CD4-positive, alpha-beta T cell treated with Interleukin-17A for 1 hour (primary cell): Measurements from ENCODE around the gene TBC1D16.
A peak's percentile ranks its signal among the peaks of the same experiment; 100 is the strongest.
"Not testable (repeated sequence)": the region's sequence is repeated elsewhere in the genome, so short reads cannot be mapped to it uniquely, and the experiment has no call there.

ENCODE experiments used
- DNase-seq: peaks from one replicate; pipeline ENCODE4 v3.0.0-alpha.2; 2020

The TBC1D16 gene

DNA sequence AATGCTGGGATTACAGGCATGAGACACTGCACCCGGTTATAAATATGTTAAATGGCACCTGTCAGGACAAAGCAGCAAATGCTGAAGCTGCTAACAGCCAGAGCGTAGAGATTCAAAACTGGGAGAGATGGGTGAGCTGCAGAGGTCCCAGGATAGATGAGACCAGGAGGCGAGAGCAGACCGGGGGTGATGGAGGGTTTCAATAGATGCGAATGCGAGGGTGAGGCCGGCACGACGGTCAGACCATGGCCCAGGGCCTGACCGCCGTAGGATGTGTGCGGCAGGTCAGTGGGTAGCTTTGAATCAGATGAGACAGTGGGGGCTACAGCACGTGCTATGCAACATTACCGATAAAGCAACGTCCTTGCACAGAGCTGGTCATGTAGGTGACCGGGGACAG, 15.0 kb upstream of the TBC1D16 start:
- no peak for DNase-seq

DNA sequence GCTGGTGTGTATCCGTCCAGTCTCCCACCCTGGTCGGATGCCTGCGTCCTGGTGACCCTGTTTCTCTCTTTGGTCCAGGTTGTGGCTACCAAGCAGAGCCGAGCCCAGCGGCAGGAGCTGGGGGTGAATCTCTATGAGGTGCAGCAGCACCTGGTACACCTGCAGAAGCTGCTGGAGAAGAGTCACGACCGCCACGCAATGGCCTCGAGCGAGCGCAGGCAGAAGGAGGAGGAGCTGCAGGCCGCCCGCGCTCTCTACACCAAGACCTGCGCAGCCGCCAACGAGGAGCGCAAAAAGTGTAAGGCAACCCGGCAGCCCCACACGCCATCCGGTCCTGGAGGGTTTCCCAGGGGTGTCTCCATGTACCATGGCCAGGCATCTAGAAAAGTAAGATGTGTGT, 14.3 kb upstream of the TBC1D16 start:
- DNase-seq, result no peak

DNA sequence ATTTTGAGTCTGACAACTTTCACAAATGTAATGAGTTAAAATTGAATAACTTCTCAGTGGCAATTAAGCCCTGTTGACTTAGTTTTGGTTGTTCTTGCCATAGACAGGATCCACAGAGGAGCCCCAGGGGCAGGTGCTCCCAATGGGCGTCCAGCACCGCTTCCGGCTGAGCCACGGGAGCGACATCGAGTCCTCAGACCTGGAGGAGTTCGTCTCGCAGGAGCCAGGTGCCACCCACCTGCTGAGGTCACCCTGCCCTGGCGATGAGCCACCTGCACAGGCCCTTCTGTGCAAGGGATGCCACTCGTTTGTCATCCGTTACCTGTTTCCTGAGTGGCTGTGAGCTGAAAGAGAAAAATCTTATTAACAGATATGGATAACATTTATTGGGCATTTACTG, 11.5 kb upstream of the TBC1D16 start:
- DNase-seq, result no peak

DNA sequence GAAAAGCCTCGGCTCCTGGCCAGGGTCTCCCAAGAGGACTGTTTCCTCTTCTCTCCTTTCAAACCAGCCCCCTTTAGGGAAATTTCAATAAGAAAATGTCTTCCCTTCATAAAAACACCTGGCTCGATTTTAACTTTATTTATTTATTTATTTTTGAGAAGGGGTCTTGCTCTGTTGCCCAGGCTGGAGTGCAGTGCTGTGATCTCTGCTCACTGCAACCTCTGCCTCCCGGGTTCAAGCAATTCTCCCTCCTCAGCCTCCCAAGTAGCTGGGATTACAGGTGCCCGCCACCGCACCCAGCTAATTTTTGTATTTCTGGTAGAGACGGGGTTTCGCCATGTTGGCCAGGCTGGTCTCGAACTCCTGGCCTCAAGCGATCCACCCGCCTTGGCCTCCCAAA, 11.0 kb upstream of the TBC1D16 start:
- not testable (repeated sequence) for DNase-seq

DNA sequence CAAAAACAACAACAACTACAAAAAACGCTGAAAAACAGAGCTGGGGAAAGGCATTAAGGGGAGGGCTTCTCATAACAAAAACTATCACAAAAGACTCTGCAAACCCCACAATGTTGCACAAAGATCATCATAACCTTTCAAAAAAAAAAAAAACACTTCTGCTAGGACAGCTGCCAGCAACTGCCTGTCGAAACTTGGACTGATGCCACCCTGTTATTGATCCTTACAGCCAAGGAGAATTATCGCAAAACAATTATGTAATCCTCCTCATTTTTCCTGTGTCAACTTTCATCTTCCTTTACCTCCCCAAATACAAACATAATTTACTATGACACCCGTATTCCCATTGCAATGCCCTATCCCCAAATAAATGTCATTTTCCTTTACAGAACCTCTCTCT, 10.0 kb upstream of the TBC1D16 start:
- no peak for DNase-seq

DNA sequence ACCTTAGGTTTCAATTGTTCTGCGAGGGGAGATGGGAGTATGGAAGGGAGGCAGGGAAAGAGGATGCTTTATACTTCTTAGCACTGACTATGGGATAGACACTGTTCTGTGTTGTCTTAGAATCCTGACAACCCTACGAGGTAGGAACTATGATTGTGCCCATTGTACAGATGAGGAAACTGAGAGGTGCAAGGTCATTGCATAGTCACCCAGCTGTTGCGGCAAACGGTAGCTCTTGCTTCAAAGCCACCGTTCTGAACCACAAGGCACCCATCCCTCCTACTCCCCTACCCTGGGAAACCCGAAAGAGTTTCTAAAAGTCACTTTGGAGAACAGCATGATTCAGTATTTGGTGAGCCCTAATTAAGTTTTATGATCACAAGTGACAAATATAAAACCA, 8.3 kb upstream of the TBC1D16 start:
- no peak for DNase-seq

DNA sequence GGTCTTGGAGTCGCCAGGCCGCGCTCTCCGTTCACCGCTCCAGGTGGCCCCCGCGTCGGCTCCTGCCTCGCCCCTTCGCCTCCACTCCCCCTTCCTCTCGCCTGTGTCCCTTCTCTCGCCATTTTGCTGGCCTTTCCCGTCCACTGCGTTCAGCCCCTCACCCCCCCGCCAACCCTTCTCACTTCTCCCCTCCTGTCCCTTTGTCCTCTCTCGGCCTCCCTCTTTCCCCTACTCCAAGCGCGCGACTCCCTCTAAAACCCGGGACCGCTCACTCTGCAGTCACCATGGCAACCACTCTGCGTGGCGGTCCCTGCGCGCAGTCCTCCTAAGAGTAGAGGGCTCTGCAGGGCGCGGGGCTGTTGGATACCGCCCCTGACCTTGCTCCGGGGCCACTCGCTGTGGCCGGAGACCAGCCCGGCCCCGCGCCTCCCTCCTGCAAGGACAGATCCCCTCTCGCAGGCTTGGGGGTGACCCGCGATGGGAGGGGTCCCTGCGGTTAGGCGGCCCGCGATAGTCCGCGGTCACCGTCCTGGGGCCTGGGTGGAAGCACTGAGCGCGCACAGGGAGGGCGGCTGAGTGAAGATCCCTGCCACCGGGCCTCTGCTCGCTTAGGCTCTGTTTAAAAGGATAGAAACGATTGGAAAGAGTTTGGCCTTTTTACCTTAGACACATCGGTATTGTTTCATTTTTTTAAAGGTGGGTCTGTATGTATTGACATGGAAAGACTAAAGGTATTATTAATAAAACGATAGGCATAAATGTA, 1.2 kb upstream of the TBC1D16 start:
- DNase-seq, result peak; percentile 43

DNA sequence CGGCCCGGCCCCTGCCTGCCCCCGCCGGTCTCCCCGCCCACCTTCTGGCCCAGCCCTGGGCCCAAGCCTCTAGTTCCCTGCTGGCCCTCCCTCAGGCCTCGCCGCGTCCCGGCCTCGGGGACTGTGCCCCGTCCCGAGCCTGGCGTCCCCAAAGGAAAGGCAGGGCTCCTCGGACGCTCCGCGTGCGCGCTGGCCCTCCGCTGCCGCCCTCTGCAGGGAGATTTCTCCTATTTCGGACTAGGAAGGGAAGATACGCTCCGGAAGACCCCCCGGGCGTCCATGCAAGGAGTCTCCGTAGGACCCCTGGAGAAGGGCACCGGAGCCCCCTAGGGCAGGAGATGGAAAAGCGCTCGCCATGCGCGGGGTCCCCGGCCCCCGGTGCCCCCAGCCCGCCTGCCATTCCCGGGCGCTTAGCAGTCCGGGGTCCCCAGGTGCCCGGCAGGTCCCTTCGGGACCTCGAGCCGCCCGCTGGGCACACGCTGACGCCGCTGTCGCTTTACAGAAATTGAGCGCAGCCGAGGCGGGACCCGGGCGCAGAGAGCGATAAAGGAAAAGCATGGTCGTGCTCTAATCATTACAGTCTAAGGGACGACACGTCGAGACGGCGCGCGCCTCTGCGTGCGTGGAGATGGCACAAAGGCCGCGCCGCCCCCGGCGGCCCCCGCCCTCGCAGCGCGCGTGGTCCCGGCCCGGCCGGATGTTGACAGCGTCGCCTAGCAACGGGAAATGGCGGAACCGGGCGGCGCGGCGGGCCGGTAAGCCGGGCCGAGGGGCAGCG, 454 bp upstream of the TBC1D16 start, which contains the start of gene CCDC40:
CCDC40 (plus strand) TSS at position 706 of the 778 bp plus-strand sequence; CDS start at position 727, 21 bp downstream.
- DNase-seq, result peak; percentile 83

DNA sequence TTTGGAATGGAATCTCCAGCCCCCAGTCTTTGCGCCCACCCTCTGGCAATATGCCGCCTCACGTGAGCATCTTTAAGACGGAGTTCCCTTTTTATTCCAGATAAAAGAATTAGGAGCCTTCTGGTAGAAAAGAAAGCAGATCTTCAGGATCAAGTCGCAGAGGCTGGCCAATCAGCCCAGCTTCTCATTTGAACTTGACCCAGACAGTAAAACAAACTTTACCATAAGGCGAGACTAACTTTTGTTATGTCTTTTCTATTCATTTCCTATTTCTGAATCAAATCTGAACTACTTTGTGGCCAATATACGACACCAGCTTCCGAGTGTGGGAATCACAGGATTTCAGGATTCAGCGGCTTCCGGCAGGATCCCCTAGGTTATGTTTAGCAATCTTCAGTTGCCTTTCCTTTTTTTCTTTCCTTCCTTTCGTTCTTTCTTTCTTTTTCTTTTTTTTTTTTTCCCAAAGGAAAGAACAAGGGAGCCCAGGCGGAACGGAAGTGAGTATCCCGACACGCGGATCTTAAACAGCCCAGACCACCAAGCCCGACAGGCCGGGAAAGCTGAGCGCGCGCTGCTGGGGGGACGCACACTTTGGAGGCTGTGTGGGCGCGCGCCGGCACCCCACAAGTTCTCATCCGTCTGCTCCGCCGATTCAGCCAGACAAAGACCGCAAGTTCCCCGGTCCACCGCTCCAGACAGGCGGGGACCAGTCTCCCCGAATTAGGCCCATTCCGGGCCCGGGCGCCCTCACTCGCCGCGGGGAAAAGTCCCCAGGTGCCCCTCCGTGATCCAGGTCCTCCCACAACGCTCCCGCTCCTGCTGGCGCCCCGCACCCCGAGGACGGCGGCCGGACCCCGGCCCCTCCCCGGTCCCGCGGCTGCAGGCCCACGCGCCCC, 633 bp downstream of the TBC1D16 start:
- peak; percentile 73 for DNase-seq

DNA sequence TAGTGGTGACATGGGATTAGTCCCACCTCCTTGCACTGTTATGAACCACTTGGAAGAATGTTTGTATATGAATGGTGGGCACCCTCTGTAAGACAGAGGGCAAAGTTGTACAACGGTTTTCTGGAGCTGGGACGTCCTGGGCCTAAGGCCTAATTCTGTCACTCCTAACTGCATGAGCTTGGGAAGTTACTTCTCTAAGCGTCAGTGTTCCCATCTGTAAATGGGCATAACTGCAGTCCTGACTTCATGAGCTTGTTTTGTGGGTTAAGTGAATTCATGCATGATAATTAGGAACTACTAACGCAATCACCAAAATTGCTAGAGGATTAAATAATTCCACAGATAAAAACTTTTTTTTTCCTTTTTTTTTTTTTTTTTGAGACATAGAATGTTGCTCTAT, 1.8 kb downstream of the TBC1D16 start:
- DNase-seq, result no peak

DNA sequence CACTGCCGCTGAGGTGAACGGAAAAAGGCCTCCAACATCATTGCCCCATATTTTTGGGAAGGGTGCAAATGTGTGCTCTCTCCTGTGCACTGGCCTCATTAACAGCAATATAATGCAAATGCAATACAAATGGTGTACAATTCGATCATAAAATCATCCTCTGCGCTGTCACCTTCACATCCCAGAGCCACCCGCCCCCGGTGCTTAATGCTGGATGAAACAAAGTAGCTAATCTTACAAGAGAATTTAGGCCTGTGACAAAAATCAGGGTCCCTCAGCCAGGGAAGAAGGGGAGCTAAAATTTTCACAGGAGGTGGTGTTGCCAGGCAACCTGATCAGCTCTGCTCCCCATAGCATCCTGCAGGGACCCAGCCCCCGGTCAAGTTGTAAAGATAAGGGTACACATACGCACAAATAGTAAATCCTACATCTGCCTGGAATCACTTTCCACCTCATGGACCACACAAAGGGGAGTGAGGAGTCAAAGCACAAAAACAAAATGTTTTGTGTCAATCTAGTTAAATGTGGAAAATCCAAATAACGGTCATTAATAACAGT, 3.0 kb downstream of the TBC1D16 start:
- DNase-seq, result no peak

DNA sequence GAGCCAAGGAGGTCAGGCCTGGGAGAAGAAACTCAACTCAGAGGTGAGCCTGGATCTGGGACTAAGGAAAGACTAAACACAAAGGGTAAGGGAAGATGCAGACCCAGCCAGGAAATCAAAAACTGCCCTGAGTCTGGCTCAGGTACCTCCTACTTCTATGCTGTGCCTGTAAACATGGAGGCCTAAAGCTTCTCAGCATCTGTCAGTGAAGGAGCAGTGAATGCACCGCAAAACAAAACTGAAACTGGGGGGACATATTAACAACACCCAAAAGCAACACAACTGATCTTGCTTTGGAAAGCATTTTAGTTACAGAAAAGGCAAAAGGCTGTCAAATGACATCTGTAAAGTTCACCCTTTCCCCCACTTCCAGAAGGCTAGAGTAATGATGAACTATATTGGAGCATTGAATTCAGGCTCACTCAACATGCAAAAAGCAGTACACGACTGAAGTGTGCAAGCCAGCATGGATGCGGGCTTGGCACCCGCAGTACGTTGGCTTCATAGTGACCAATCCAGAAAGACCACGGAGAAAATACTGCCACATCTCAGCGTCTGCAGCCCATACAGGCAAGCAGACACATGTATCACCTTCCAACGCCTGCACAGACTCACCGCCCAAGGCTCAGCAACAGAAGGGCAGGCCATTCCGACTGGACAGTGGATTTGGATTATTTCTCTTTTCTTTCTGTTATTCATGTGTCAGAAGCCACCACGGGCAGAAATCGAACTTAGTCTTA, 3.8 kb downstream of the TBC1D16 start:
- no peak for DNase-seq

DNA sequence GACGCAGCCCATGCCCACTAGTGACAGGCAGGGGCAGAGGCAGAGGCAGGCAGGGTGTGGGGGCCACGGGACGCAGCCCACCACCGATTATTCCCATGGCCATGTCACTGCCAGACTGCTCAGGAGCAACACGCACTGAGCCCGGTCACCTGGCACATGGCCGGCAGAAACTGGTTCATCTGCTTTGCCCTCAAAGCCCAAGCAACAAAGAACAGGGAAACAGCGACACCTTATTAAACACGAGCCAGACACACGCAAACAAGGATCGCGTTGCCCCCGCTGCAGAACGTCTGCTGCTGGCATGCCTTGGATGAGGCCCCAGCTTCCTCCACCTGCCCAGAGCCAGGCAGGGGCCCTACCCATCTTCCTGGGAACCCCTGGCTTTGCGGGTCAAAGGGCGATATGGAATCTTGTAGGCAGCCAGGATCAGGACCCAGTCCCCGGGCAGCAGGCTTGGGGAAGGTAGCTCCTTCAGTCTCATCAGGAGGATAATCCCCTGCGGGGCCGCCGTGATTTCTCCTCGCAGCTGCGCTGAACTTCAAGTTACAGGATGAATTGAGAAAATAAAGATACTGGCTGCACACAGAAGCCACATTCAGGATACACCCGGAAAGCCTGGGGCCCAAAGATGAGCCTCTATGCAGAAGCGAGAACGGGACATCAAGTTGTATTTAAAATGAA, 4.8 kb downstream of the TBC1D16 start:
- no peak for DNase-seq

DNA sequence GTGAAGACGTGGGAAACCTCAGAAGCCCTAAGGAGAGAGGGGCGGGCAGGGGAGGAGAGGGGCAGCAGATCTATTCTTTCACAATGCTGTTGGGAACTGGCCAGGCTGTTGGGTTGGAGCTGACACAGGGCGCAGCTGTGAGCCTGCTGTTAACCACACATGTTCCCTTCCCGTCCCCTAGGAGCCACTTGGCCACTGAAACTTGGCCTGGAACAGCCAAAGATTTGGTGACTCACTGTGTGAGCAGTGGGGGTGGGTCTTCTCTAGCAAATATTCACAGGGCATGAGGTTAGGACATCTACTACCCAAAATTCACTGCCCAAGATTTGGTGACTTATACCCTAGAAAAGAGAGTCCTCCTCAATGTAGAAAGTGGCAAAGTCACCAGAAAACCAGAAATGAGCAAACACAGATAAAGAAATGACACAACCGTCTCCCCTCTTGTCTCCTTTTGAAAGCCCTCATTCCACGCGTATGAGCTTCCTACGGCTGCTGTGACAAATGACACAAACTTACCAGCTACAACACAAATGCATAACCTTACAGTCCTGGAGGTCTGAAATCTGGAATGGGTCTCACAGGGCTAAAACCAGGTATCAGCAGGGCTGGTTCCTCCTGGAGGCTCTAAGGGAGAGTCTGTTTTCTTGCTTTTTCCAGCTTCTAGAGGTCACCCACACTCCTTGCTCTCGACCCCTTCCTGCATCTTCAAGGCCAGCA, 6.3 kb downstream of the TBC1D16 start:
- DNase-seq, result no peak

DNA sequence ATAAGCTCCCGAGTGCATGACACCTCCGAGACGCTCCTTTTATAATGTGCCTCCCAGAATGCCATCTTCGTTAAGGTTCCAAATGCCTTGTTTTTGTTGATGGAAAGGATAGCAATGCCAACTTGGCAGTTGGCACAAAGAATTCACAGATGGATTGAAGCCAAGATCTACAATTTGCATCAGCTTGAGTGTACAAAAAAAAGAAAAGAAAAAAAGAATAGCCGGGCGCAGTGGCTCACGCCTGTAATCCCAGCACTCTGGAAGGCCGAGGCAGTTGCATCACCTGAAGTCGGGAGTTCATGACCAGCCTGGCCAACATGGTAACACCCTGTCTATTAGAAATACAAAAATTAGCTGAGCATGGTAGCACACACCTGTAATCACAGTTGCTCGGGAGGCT, 7.6 kb downstream of the TBC1D16 start:
- DNase-seq, result no peak

DNA sequence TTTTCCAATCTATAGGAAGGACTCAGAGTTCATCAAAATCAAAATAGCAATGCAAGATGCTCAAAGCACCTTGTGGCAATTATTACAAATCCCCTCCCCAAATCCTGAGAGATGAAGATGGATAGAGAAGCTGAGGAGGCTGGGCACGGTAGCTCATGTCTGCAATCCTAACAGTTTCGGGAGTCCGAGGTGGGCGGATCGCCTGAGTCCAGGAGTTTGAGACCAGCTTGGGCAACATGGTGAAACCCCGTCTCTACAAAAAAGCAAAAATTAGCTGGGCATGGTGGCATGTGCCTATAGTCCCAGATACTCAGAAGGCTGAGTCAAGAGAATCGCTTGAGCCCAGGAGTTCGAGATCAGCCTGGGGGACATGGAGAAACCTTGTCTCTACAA, 8.6 kb downstream of the TBC1D16 start:
- no peak for DNase-seq

DNA sequence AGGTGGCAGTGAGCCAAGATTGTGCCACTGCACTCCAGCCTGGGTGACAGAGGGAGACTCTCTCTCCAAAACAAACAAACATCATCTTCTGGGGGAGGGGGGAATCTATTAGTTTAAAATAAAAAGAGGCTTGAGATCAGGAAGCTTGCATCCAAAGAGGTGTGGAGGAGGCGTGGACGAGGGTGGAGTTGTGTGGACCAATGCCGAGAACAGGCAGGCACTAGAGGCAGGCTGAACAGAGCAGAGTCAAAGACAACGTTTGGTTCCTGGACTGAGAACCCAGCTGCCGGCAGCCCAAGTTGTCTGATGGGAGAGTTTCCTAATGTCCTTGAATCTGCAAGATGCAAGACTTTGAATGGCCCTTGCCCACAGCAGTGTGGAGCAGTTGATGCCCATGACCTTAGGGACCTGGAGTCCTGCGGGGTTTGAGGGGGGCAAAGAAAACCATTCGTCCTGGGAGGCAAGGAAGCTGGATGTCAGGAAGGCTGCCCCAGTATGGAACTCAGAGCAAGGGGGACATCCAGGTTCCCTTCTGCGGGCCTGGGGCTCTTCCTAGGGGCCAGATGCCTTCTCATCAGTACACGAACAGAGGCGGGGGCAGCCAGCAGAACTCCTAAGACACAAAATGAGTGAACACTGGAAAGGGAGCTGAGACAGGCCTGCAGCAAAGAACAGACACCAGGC, 9.2 kb downstream of the TBC1D16 start:
- DNase-seq, result no peak

DNA sequence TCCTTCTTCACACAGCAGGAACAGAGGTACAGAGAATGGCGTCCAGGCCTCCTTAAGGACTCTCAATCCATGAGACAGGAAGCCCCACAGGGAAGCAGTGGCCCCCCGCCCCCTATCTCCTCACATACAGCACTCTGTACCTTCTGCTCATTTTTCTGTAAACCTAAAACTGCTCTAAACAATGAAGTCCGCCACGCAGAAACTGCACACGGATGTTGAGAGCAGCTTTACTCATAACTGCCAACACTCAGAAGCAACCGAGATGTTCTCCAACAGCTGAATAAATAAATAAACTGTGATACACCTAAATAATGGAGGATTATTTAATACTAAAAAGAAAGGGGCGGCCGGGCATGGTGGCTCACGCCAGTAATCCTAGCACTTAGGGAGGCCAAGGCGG, 9.9 kb downstream of the TBC1D16 start:
- no peak for DNase-seq

DNA sequence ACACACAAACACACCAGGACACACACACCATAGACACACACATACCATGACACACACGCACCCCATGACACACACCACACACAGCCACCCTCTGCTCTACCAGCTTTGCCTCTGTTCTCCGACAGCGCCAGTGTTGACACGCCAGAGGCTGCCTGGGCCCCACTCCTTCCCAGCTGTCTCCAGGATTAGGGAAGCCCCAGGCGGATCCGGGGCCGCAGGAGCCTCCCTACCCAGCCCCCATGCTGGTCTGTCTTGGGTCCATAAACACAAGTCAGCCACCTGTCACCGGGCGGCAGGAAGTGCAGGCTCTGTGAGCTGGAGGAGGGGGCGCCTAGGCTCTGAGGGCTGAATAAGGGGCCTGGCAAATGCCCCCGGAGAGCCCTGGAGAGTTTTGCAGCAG, 10.5 kb downstream of the TBC1D16 start:
- DNase-seq, result no peak

DNA sequence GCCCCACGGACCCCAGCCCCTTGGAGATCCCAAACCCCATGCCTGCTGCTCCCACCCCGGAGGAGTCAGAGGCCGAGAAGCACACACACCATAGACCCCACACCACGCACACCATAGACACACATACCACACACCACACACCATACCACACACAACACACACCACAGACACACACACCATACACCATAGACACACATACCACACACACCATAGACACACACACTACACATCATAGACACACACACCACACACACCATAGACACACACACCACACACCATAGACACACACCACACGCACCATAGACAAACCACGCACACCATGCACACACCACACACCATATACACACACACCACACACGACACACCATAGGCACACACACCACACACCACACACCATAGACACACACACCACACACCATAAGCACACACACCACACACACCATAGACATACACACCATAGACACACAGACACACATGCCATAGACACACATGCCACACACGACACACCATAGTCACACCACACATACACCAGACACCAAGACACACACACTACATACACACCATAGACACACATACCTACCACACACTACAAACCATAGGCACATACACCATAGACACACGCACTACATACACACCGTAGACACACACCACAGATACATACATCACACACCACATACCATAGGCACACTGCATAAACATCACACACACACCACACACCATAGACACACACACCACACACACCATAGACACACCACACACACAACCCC, 11.3 kb downstream of the TBC1D16 start:
- no peak for DNase-seq
